ENCODE data around the gene STAM.

Gene STAM

GRCh38 chr10:17648243-17649035, 4.5 kb downstream of the STAM start:
- DNase-seq = no peak

- DNase-seq = no peak
Measured at GRCh38 chr10:17649052-17649451, 5.1 kb downstream of the STAM start.

DNA sequence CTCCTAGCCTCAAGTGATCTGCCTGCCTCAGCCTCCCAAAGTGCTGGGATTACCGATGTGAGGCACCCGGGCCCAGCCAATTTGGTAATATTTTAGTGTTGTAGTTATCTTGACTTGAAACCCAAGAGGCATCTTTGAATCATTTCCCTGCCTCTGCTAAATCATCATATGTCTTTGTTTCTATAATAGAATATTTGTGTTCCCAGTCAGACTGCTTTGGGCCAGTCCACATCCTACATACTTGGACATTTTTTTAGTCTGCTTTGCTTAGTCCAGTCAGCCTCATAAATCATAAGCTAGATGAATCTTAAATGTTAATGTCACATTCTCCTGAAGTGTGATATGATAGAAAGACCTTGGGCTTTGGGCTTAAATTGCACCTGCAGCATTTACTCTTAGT, 5.9 kb downstream of the STAM start:
- DNase-seq = no peak

DNA sequence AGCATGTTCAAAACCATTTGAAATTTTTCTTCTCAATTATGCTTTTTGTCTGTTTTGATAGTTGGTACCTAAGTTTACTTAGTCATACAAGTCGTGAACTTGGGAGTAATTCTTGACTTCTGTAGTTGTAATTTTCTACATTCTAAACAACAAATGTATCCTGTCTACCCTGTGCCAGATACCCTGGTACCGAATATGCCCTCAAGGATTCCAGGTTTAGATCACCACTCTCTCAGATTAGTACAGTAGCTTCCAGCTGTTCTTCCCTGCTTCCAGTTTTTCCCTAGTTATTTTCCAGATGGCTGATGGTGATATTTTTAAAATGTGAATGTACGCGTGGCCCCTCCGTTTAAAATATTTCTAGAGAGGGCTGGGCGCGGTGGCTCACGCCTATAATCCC, 6.5 kb downstream of the STAM start:
- no peak for DNase-seq

GRCh38 chr10:17651896-17652295, 7.9 kb downstream of the STAM start:
- DNase-seq = no peak

- no peak for DNase-seq
Measured at GRCh38 chr10:17652585-17652984, 8.6 kb downstream of the STAM start.

DNA sequence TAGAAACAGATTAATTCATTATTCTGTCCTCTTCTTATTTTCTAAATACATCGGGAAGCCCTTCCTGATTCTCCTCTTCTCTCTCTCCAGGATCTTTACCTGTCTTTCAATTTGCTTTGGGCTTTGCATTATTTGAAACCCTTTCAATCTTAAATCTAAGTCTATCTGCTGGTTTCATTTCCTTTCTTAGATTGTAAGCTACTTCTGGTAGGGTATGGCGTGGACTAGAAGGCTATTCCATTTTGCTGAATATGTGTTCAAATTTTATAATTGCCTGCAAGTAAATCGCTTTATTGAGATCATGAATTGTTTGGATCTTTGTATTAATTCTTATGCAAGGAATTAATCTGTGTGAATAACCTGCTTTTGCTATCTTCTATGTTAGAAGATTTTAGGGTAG, 11.1 kb downstream of the STAM start:
- DNase-seq = no peak

DNA sequence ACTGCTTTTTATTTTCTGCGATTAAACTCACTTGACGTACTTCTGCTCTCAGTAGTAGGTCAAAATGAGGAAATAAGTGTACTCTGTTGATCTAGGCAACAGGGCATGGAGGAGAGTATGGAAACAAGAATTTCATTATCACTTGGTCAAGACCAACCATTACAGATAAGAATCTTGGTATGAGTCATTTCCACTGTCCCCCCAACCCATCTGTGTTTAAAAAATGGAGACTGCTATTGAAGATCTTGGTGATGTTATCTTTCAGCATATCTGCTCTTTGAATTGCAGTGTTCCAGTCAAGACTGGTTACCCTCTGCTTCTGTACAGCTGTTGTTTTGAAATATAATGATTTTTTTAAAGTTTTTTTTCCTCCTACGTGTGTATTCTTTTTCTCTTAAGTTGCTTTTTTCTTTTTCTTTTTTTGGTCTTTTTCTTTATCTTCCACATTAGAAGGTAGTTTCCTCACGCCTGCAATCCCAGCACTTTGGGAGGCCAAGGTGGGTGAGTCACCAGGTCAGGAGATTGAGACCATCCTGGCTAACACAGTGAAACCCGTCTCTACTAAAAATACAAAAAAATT, 11.7 kb downstream of the STAM start:
- no peak for DNase-seq

DNA sequence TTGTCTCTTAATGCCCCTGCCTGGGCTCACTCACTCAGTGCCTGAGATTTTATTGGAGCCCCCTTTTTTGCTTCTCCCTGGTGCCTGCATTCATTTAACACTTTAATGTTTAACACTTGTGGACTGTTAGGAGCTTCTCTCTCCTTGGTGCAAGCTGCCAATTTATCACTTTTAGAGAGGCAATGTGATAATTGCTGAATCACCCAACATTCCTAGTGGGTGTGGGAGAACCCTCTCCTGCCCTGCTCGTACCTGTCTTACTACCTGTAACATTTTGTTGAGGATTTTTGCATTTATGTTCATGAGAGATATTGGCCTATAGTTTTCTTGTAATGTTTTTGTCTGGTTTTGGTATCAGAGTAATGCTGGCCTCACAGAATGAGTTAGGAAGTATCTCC, 13.2 kb downstream of the STAM start:
- DNase-seq = no peak

- no peak for DNase-seq
Measured at GRCh38 chr10:17659365-17659764, 15.4 kb downstream of the STAM start.

DNA sequence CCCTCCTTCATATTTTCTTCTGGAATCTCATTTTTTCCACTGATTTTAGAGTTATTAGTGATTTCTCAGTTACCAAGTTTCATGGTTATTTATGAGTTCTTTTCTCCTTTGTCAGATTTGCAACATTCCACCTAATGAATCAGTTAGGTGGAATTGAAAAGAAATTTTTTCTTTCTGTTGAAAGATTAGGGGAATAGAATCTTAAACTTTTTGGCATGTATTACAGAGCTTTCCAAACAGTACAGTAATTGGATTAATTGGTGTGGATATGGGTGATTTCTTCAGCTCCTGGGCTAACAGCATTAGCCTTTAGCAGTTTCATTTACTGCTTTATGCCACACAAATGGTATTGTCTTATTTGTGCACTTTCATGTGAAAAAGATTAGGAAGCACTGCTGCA, 17.0 kb downstream of the STAM start:
- DNase-seq = no peak

DNA sequence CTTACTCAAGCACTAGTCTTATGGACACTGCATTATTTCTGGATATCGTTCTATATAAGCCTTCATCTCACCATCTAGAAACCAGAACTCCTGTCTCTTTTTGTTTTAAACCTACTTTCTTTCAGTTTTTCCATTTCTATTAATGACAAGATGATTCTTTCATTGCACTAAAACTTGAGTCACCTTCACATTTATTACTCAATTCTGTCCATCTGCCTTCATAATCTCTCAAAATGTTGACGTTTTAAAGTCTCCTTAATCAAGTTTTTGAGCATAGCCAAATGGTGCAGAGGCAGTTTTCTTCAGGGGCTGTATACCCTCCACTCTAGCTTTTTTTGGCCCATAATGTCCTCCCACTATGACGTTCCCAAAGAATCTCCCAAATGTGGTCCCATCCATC, 17.6 kb downstream of the STAM start:
- DNase-seq = no peak

DNA sequence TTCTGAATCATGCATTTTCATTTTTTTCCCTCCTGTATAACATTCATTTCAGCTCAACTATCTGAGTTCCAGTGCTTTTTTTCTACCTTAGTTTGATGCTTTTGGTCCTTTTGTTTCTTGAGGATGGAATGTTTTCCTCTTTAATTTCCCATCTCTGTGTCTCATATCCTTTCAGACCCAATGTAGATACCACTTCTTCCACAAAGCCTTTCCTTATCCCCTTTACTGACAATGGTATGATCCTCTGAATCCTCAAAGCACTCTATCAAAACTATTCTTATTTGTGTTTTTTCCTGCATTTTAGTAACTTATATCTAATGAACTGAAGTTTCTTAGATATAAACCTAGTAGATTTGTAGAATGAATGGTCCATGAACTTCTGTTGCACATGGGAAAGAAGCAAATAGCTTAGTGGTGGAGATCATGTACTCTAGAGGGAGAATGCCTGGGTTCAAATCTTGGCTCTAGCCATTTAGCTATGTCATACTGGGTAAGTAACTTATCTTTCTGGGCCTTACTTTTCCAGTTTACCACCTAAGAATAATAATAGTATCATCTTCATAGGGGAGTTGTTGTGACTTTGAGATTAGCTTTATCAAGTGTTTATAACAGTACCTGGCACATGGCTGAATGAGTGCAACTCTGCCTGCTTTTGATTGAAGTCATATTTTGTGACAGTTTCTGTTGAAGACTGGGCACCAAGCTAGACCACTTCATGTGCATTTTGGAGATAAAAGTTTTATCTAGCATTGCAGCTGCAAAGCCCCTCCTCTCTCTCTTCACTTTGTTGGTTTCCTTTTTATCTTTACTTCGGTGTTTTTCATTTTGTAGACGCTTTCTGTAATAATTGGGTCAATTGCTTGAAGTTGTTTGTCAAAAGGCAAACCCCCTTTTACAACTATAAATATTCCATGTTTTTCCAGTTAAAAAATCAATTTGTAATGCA, 18.5 kb downstream of the STAM start:
- DNase-seq = no peak

DNA sequence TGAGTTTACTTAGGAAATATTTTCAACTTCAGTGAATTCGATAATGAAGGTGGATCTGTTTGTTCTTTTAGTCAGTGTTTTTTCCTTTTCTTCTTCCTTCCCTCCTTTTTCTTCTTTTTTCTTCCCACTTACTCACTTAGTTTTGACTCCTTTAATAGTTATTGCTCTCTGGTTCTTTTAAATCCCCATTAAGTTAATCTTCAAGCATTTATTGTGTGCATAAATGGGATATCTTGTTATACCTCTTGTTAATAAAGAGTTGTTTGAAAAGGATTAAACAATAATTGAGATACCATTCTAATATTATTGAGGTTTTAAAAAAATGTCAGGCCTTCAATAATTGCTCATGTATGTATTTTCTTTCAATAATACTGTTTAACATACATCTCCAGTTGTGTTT, 19.5 kb downstream of the STAM start:
- no peak for DNase-seq

- no peak for DNase-seq
Measured at GRCh38 chr10:17665747-17666146, 21.8 kb downstream of the STAM start.

DNA sequence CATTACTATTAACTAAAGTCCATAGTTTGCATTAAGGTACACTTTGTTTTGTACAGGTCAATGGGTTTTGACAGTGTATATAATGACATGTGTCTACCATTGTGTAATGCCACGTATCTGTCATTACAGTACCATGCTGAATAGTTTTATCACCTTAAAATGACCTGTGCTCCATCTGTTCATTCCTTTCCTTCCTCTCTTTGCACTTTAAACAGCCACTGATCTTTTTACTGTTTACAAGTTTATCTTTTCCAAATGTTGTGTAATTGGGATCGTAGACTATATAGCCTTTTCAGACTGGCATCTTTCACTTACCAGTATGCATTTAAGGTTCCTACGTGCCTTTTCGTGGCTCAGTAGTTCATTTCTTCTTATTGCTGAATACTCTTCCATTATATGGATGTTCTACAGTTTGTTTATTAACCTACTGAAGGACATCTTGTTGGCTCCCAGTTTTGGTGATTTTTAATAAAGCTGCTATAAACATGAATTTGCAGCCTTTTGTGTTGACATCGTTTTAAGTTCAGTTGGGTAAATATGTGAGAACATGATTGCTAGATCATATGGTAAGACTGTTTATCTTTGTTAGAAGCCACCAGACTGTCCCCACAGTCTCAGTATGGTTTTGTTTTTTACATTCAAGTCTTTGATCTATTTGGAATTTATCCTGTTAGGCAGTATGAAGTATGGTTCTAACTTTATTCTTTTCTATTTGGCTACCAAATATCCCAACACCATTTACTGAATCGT, 24.7 kb downstream of the STAM start:
- no peak for DNase-seq

- no peak for DNase-seq
Measured at GRCh38 chr10:17669185-17669872, 25.4 kb downstream of the STAM start.

- no peak for DNase-seq
Measured at GRCh38 chr10:17671307-17671706, 27.4 kb downstream of the STAM start.

DNA sequence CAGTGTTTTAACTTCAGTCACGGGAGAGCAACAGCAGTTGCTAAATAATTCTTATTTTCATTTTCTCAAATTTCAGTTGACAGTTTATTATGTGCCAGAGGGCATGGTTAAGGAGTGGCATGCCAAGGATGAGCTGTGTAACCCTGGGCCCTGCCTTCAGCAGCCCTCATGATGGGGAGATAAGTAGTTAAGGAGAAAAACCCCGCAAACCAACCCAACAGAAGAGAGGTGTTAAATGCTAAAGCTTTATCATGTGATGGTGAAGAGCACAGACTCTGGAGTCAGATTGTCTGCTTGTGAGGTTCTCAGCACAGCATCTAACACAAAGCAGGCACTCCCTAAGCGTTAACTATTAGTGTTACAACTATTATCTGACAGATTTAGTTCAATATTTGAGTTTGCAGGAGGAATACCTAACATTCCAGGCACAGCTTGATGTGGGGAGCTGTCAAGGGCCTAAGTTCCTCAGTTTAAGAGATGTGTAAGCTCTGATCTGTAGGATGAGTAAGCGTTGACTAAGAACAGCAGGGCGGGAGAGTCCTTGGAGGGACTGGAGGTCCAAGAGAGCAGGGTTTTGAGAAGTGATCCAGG, 29.6 kb downstream of the STAM start:
- no peak for DNase-seq

- no peak for DNase-seq
Measured at GRCh38 chr10:17674566-17674965, 30.6 kb downstream of the STAM start.

- no peak for DNase-seq
Measured at GRCh38 chr10:17675638-17676037, 31.7 kb downstream of the STAM start.

DNA sequence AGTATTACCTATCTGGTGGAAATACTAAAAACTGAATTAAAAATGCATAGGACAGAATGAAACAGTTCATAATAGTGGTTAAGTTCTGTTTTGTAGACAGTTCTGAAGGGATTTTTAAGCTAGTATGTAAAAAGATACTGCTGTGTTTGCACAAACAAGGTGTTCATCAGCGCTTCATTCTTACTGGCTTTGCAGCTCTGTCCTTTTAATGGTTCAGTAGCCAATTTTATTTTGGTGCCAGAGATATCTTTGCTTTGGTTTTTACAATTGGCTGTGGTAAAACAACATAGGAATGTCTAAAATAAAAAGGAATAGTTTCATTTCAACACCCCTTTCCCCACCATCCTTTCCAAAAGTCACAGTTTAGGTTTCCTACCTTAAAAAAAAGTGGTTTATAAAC, 33.0 kb downstream of the STAM start:
- DNase-seq = no peak

All from NCI-H446 (cell line).